Ascending aorta (tissue), 2 donors: ENCODE measurements around the gene SYNPO2. TPM values are rescaled to one million over a fixed set of nuclear protein-coding genes. Genes with fewer than 3 reads are reported as not detected.

ENCODE experiments used
- DNase-seq, 2 donors: peaks; one replicate each; pipeline ENCODE4 v3.0.0-alpha.2; 2019; ENCODE audit warnings: low spot score in 2 of 2
- H3K27ac ChIP-seq, 2 donors: fragments of 200-600 bp; sonication (generic); one replicate each; pipeline ENCODE4 v1.5.1; 2016 to 2017; ENCODE audit warnings: mild to moderate bottlenecking in 1 of 2
- H3K27me3 ChIP-seq: fragments of 200-600 bp; sonication (generic); one replicate; pipeline ENCODE4 v1.5.1; 2017
- H3K36me3 ChIP-seq, 2 donors: fragments of 200-600 bp; sonication (generic); one replicate each; pipeline ENCODE4 v1.5.1; 2016
- H3K4me1 ChIP-seq, 2 donors: fragments of 200-600 bp; sonication (generic); one replicate each; pipeline ENCODE4 v1.5.1; 2016 to 2017; ENCODE audit warnings: mild to moderate bottlenecking in 1 of 2
- H3K4me3 ChIP-seq, 2 donors: fragments of 200-600 bp; sonication (generic); one replicate each; pipeline ENCODE4 v1.5.1; 2016 to 2017; ENCODE audit warnings: mild to moderate bottlenecking in 1 of 2
- H3K9me3 ChIP-seq, 2 donors: fragments of 200-600 bp; sonication (generic); one replicate each; pipeline ENCODE4 v1.5.1; 2016
- CTCF ChIP-seq, 3 experiments: fragments of 200-600 bp in 2 of 3; fragments of 450-650 bp in 1 of 3; sonication (generic) in 2 of 3; IDR thresholded peaks; one replicate each; pipeline ENCODE4 v1.5.1; 2016 to 2019; ENCODE audit warnings: antibody characterized with exemption in 3 of 3, mild to moderate bottlenecking in 1 of 3, moderate library complexity in 1 of 3
- intact Hi-C: fragments of 100-400 bp; cut with DNase I; formaldehyde crosslinking; loops from one replicate; pipeline ENCODE4 v1.15.1; 2023
- total RNA-seq: library from RNA; depleted of rRNA; stranded (reverse); fragments of >200 nt; gene quantifications from one replicate; pipeline ENCODE4 v1.1.0, GENCODE V29; 2016

SYNPO2 gene
- total RNA-seq, 1 donor from 2014 or later, result 178 TPM

GRCh38 chr4:119031218-119031617 lies 142.6 kb downstream of the SYNPO2 start:
- H3K27ac ChIP-seq, result peak overlapping the region; percentile 95 to 96
- TF ChIP-seq CTCF (IDR thresholded peaks at IDR 0.05), result no peak
- no peaks in the 10 kb centered on the region for H3K27me3 ChIP-seq
- no peak for DNase-seq
- H3K4me1 ChIP-seq, result peaks cover 8 to 59% of the 10 kb centered on the region in 2 donors
- intact Hi-C loops, result no loop called here
- H3K4me3 ChIP-seq, result no peak overlapping the region
- H3K9me3 ChIP-seq, result no peaks in the 10 kb centered on the region
- H3K36me3 ChIP-seq, result peaks cover 31 to 36% of the 10 kb centered on the region in 2 donors

GRCh38 chr4:119032921-119033685 lies 144.4 kb downstream of the SYNPO2 start:
- Histone ChIP-seq H3K4me3 (no peak overlapping the region), H3K27ac (peak overlapping the region; percentile 95 to 96), H3K36me3 (peaks cover 31 to 36% of the 10 kb centered on the region in 2 donors), H3K9me3 (no peaks in the 10 kb centered on the region), H3K4me1 (peaks cover 0 to 65% of the 10 kb centered on the region in 2 donors), H3K27me3 (no peaks in the 10 kb centered on the region)
- DNase-seq, result no peak
- intact Hi-C loops, result no loop called here
- TF ChIP-seq CTCF (IDR thresholded peaks at IDR 0.05), result no peak

- Histone ChIP-seq H3K27ac (peak overlapping the region; percentile 95 to 96), H3K9me3 (no peaks in the 10 kb centered on the region), H3K4me3 (no peak overlapping the region), H3K4me1 (peaks cover 0 to 75% of the 10 kb centered on the region in 2 donors), H3K36me3 (peaks cover 31 to 36% of the 10 kb centered on the region in 2 donors), H3K27me3 (no peaks in the 10 kb centered on the region)
- DNase-seq, result no peak
- intact Hi-C loops, result no loop called here
- no peak for TF ChIP-seq CTCF (IDR thresholded peaks at IDR 0.05)
Observed at GRCh38 chr4:119034276-119035008, 145.8 kb downstream of the SYNPO2 start.

GRCh38 chr4:119035951-119036737 lies 147.5 kb downstream of the SYNPO2 start:
- Histone ChIP-seq H3K9me3 (no peaks in the 10 kb centered on the region), H3K36me3 (peaks cover 16 to 22% of the 10 kb centered on the region in 2 donors), H3K4me1 (peaks cover 0 to 86% of the 10 kb centered on the region in 2 donors), H3K27ac (peak overlapping the region; percentile 95 to 96), H3K4me3 (no peak overlapping the region), H3K27me3 (no peaks in the 10 kb centered on the region)
- intact Hi-C loops, result no loop called here
- DNase-seq, result no peak
- no peak for TF ChIP-seq CTCF (IDR thresholded peaks at IDR 0.05)

- Histone ChIP-seq H3K36me3 (peaks cover 5 to 7% of the 10 kb centered on the region in 2 donors), H3K9me3 (no peaks in the 10 kb centered on the region), H3K4me1 (peaks cover 0 to 89% of the 10 kb centered on the region in 2 donors), H3K27me3 (no peaks in the 10 kb centered on the region), H3K4me3 (no peak overlapping the region), H3K27ac (peak overlapping the region; percentile 95 to 96)
- intact Hi-C loops, result loop anchor here (2.0 kb wide), 2 partner anchors 41 to 55 kb away; no protein-coding TSS in a partner anchor
- DNase-seq, result no peak
- no peak for TF ChIP-seq CTCF (IDR thresholded peaks at IDR 0.05)
Observed at GRCh38 chr4:119037709-119038108, 149.1 kb downstream of the SYNPO2 start.
